ENCODE measurements around the gene ADIRF.
"Not testable (repeated sequence)": the region's sequence is repeated elsewhere in the genome, so short reads cannot be mapped to it uniquely, and the experiment has no call there.

Gene ADIRF

GRCh38 chr10:86981020-86981419 is 12.7 kb downstream of the ADIRF start:
- not testable (repeated sequence) for DNase-seq

GRCh38 chr10:86981716-86982115 is 13.4 kb downstream of the ADIRF start:
- no peak for DNase-seq

- not testable (repeated sequence) for DNase-seq
Observed at GRCh38 chr10:86984498-86984897, 16.2 kb downstream of the ADIRF start.

GRCh38 chr10:86988520-86988919 is 20.2 kb downstream of the ADIRF start:
- no peak for DNase-seq

- DNase-seq: not testable (repeated sequence)
Observed at GRCh38 chr10:86991362-86991761, 23.1 kb downstream of the ADIRF start.

- no peak for DNase-seq
Observed at GRCh38 chr10:86992456-86992855, 24.2 kb downstream of the ADIRF start.

GRCh38 chr10:86992929-86993328 is 24.6 kb downstream of the ADIRF start:
- DNase-seq: no peak

GRCh38 chr10:86999802-87000403 is 31.6 kb downstream of the ADIRF start:
- not testable (repeated sequence) for DNase-seq

- no peak for DNase-seq
Observed at GRCh38 chr10:87000491-87000890, 32.2 kb downstream of the ADIRF start.

GRCh38 chr10:87007124-87007523 is 38.8 kb downstream of the ADIRF start:
- DNase-seq: not testable (repeated sequence)

GRCh38 chr10:87007674-87008073 is 39.4 kb downstream of the ADIRF start:
- not testable (repeated sequence) for DNase-seq

GRCh38 chr10:87008303-87008702 is 40.0 kb downstream of the ADIRF start:
- not testable (repeated sequence) for DNase-seq

- not testable (repeated sequence) for DNase-seq
Observed at GRCh38 chr10:87009134-87009696, 40.9 kb downstream of the ADIRF start.

GRCh38 chr10:87013528-87013927 is 45.2 kb downstream of the ADIRF start:
- not testable (repeated sequence) for DNase-seq

- not testable (repeated sequence) for DNase-seq
Observed at GRCh38 chr10:87014986-87015716, 46.9 kb downstream of the ADIRF start.

- DNase-seq: not testable (repeated sequence)
Observed at GRCh38 chr10:87018127-87018526, 49.8 kb downstream of the ADIRF start.

GRCh38 chr10:87019066-87019465 is 50.8 kb downstream of the ADIRF start:
- not testable (repeated sequence) for DNase-seq

GRCh38 chr10:87019504-87019903 is 51.2 kb downstream of the ADIRF start:
- DNase-seq: not testable (repeated sequence)

GRCh38 chr10:87020056-87020455 is 51.8 kb downstream of the ADIRF start, which contains the start of gene FAM25A:
Gene FAM25A, plus strand, starts transcription at chr10:87020294. Its CDS starts 31 bp downstream, at chr10:87020325.
- not testable (repeated sequence) for DNase-seq

All from stimulated activated CD4-positive, alpha-beta T cell treated with anti-CD3 and anti-CD28 coated beads, Interleukin-2, amount 100 ng/mL, for 24 hours (primary cell).